ENCODE results near the gene LDLRAD4.

LDLRAD4 gene

GRCh38 chr18:13412017-13412416, 193.5 kb downstream of the LDLRAD4 start:
- peaks cover 0 to 28% (median 0%) of the 10 kb centered on the region in 11 experiments; a peak in 5 of 22 replicates for H4K20me1 ChIP-seq
- no peak overlapping the region for H3K4me3 ChIP-seq
- no peak overlapping the region for H3K9ac ChIP-seq
- peaks cover 15 to 32% (median 29%) of the 10 kb centered on the region in 11 experiments for H3K9me3 ChIP-seq (replicated peaks in 1 of 11)
- TF ChIP-seq Cebpa-rat (IDR thresholded peaks at IDR 0.05) = no peak
- H3K27ac ChIP-seq = no peak overlapping the region
- H3K4me2 ChIP-seq = no peak overlapping the region
- H3K36me3 ChIP-seq = peaks cover 0 to 74% (median 37%) of the 10 kb centered on the region in 11 experiments; a peak in 18 of 22 replicates
- peaks cover 16 to 46% (median 35%) of the 10 kb centered on the region in 10 experiments for H3K4me1 ChIP-seq
- H3K27me3 ChIP-seq = no peaks in the 10 kb centered on the region

- Histone ChIP-seq H3K9me3 (replicated peaks in 1 of 11) (peaks cover 15 to 32% (median 29%) of the 10 kb centered on the region in 11 experiments), H3K4me2 (no peak overlapping the region), H3K9ac (no peak overlapping the region), H3K4me1 (peaks cover 16 to 46% (median 35%) of the 10 kb centered on the region in 10 experiments), H3K27me3 (no peaks in the 10 kb centered on the region), H3K36me3 (peaks cover 0 to 66% (median 37%) of the 10 kb centered on the region in 11 experiments; a peak in 18 of 22 replicates), H3K27ac (no peak overlapping the region), H3K4me3 (no peak overlapping the region), H4K20me1 (peaks cover 0 to 28% (median 0%) of the 10 kb centered on the region in 11 experiments; a peak in 5 of 22 replicates)
- no peak for TF ChIP-seq Cebpa-rat (IDR thresholded peaks at IDR 0.05)
Measured at GRCh38 chr18:13412901-13413300, 194.3 kb downstream of the LDLRAD4 start.

- Histone ChIP-seq H3K4me3 (no peak overlapping the region), H3K9ac (no peak overlapping the region), H4K20me1 (peaks cover 0 to 30% (median 0%) of the 10 kb centered on the region in 11 experiments; a peak in 5 of 22 replicates), H3K4me2 (peak overlapping the region in 5 of 11 experiments; percentile 31 to 79 (median 71); a peak in 6 of 22 replicates), H3K27ac (no peak overlapping the region), H3K4me1 (peaks cover 16 to 45% (median 33%) of the 10 kb centered on the region in 10 experiments), H3K9me3 (replicated peaks in 1 of 11) (peaks cover 15 to 31% (median 28%) of the 10 kb centered on the region in 11 experiments), H3K36me3 (peaks cover 0 to 64% (median 37%) of the 10 kb centered on the region in 11 experiments; a peak in 18 of 22 replicates), H3K27me3 (no peaks in the 10 kb centered on the region)
- no peak for TF ChIP-seq Cebpa-rat (IDR thresholded peaks at IDR 0.05)
Measured at GRCh38 chr18:13414102-13414501, 195.5 kb downstream of the LDLRAD4 start.

- no peak overlapping the region for H3K9ac ChIP-seq
- H4K20me1 ChIP-seq = peaks cover 0 to 30% (median 0%) of the 10 kb centered on the region in 11 experiments; a peak in 5 of 22 replicates
Measured at GRCh38 chr18:13414521-13414920, 196.0 kb downstream of the LDLRAD4 start.

GRCh38 chr18:13415736-13416135, 197.2 kb downstream of the LDLRAD4 start:
- Histone ChIP-seq H3K27me3 (no peaks in the 10 kb centered on the region), H3K9ac (peak overlapping the region in 1 of 11 experiments; percentile 26; a peak in 1 of 22 replicates), H3K4me3 (no peak overlapping the region; a peak in 1 of 20 replicates), H3K27ac (peak overlapping the region in 4 of 11 experiments; percentile 15 to 42 (median 38); a peak in 6 of 22 replicates), H3K4me1 (peaks cover 18 to 59% (median 45%) of the 10 kb centered on the region in 10 experiments), H3K4me2 (peak overlapping the region; percentile 67 to 90 (median 79)), H3K9me3 (replicated peaks in 1 of 11) (peaks cover 15 to 21% (median 16%) of the 10 kb centered on the region in 11 experiments), H4K20me1 (peaks cover 0 to 35% (median 0%) of the 10 kb centered on the region in 11 experiments; a peak in 5 of 22 replicates), H3K36me3 (peaks cover 0 to 57% (median 24%) of the 10 kb centered on the region in 11 experiments; a peak in 18 of 22 replicates)
- no peak for TF ChIP-seq Cebpa-rat (IDR thresholded peaks at IDR 0.05)

More at GRCh38 chr18:13414521-13414920, 196.0 kb downstream of the LDLRAD4 start:
- Histone ChIP-seq H3K36me3 (peaks cover 0 to 64% (median 36%) of the 10 kb centered on the region in 11 experiments; a peak in 18 of 22 replicates), H3K27me3 (no peaks in the 10 kb centered on the region), H3K4me3 (no peak overlapping the region), H3K4me1 (peaks cover 16 to 47% (median 33%) of the 10 kb centered on the region in 10 experiments), H3K9me3 (replicated peaks in 1 of 11) (peaks cover 15 to 30% (median 27%) of the 10 kb centered on the region in 11 experiments), H3K4me2 (peak overlapping the region in 7 of 11 experiments; percentile 69 to 86 (median 79); a peak in 13 of 22 replicates), H3K27ac (no peak overlapping the region)
- no peak for TF ChIP-seq Cebpa-rat (IDR thresholded peaks at IDR 0.05)

GRCh38 chr18:13416208-13416607, 197.6 kb downstream of the LDLRAD4 start:
- Histone ChIP-seq H3K27me3 (no peaks in the 10 kb centered on the region), H4K20me1 (peaks cover 0 to 40% (median 0%) of the 10 kb centered on the region in 11 experiments; a peak in 6 of 22 replicates), H3K4me2 (peak overlapping the region; percentile 67 to 90 (median 79)), H3K9me3 (replicated peaks in 1 of 11) (peaks cover 11 to 17% (median 13%) of the 10 kb centered on the region in 11 experiments), H3K9ac (peak overlapping the region in 1 of 11 experiments; percentile 26; a peak in 1 of 22 replicates), H3K27ac (peak overlapping the region in 4 of 11 experiments; percentile 15 to 42 (median 38); a peak in 4 of 22 replicates), H3K36me3 (peaks cover 0 to 52% (median 19%) of the 10 kb centered on the region in 11 experiments; a peak in 18 of 22 replicates), H3K4me1 (peaks cover 22 to 63% (median 50%) of the 10 kb centered on the region in 10 experiments), H3K4me3 (no peak overlapping the region; a peak in 1 of 20 replicates)
- no peak for TF ChIP-seq Cebpa-rat (IDR thresholded peaks at IDR 0.05)

- Histone ChIP-seq H3K9ac (no peak overlapping the region), H3K9me3 (replicated peaks in 1 of 11) (peaks cover 4 to 11% (median 7%) of the 10 kb centered on the region in 11 experiments), H3K36me3 (peaks cover 0 to 46% (median 13%) of the 10 kb centered on the region in 11 experiments; a peak in 18 of 22 replicates), H3K4me1 (peaks cover 28 to 70% (median 56%) of the 10 kb centered on the region in 10 experiments), H4K20me1 (peaks cover 0 to 44% (median 0%) of the 10 kb centered on the region in 11 experiments; a peak in 6 of 22 replicates), H3K27me3 (no peaks in the 10 kb centered on the region), H3K27ac (no peak overlapping the region), H3K4me2 (peak overlapping the region in 10 of 11 experiments; percentile 14 to 86 (median 70); a peak in 18 of 22 replicates), H3K4me3 (no peak overlapping the region)
- peak in 2 of 11 experiments; percentile 37 to 49; a peak in 3 of 22 replicates for TF ChIP-seq Cebpa-rat (IDR thresholded peaks at IDR 0.05)
Measured at GRCh38 chr18:13416848-13417247, 198.3 kb downstream of the LDLRAD4 start.

- Histone ChIP-seq H3K4me3 (no peak overlapping the region), H3K36me3 (peaks cover 0 to 33% (median 0%) of the 10 kb centered on the region in 11 experiments; a peak in 12 of 22 replicates), H3K9me3 (replicated peaks in 1 of 11) (no peaks in the 10 kb centered on the region), H3K27me3 (no peaks in the 10 kb centered on the region), H3K27ac (no peak overlapping the region), H3K9ac (no peak overlapping the region), H3K4me2 (no peak overlapping the region), H4K20me1 (peaks cover 0 to 44% (median 0%) of the 10 kb centered on the region in 11 experiments; a peak in 6 of 22 replicates), H3K4me1 (peaks cover 28 to 83% (median 69%) of the 10 kb centered on the region in 10 experiments)
- TF ChIP-seq Cebpa-rat (IDR thresholded peaks at IDR 0.05) = no peak
Measured at GRCh38 chr18:13418013-13418710, 199.6 kb downstream of the LDLRAD4 start.

Data from BLaER1 treated with 17β-estradiol and CSF1 and Interleukin-3, amounts not matched to agents 10 nM and 100 nM (cell line).